KOPT-K1 (cell line): ENCODE data around the gene RGS12.

ENCODE experiments used
- H3K27ac ChIP-seq: fragments of 200-600 bp; sonication (generic); 2 replicates; pipeline ENCODE4 v1.5.1; 2016; ENCODE audit warnings: antibody characterized with exemption, mild to moderate bottlenecking, low read depth, low read length; ENCODE audit not compliant: poor library complexity, severe bottlenecking
- H3K36me3 ChIP-seq: fragments of 200-600 bp; sonication (generic); 2 replicates; pipeline ENCODE4 v1.5.1; 2017; ENCODE audit warnings: antibody characterized with exemption, mild to moderate bottlenecking, low read length, moderate library complexity; ENCODE audit not compliant: insufficient read depth
- H3K9me3 ChIP-seq: fragments of 200-600 bp; sonication (generic); 2 replicates; pipeline ENCODE4 v1.5.1; 2017; ENCODE audit warnings: antibody characterized with exemption, low read length, mild to moderate bottlenecking; ENCODE audit not compliant: insufficient read depth, poor library complexity, severe bottlenecking

Gene RGS12

GRCh38 chr4:3262208-3263052, 30.4 kb upstream of the RGS12 start:
- no peak overlapping the region for H3K27ac ChIP-seq
- no peaks in the 10 kb centered on the region for H3K36me3 ChIP-seq
- no peaks in the 10 kb centered on the region for H3K9me3 ChIP-seq

- no peaks in the 10 kb centered on the region for H3K36me3 ChIP-seq
- no peaks in the 10 kb centered on the region for H3K9me3 ChIP-seq
- H3K27ac ChIP-seq, result no peak overlapping the region
Observed at GRCh38 chr4:3263053-3263875, 29.6 kb upstream of the RGS12 start.

DNA sequence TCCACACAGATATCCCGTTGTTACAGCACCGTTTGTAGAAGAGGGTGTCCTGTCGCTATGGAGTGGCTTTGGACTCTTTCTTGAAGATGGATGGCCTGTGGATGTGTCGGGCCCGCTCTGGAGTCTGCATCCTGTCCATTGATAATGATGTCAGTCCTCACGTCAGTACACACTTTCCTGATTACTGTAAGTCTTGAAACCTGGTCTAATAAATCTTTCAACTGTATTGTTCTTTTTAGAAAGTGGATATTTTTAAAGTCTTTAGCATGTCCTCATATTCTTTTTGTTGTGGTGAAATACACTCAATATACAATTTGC, 29.0 kb upstream of the RGS12 start:
- H3K9me3 ChIP-seq, result no peaks in the 10 kb centered on the region
- no peaks in the 10 kb centered on the region for H3K36me3 ChIP-seq
- no peak overlapping the region for H3K27ac ChIP-seq

- no peak overlapping the region for H3K27ac ChIP-seq
- no peaks in the 10 kb centered on the region for H3K9me3 ChIP-seq
- H3K36me3 ChIP-seq, result no peaks in the 10 kb centered on the region
Observed at GRCh38 chr4:3266076-3266475, 26.7 kb upstream of the RGS12 start.

- H3K27ac ChIP-seq, result no peak overlapping the region
- no peaks in the 10 kb centered on the region for H3K36me3 ChIP-seq
- H3K9me3 ChIP-seq, result no peaks in the 10 kb centered on the region
Observed at GRCh38 chr4:3267576-3268394, 25.0 kb upstream of the RGS12 start.

- H3K27ac ChIP-seq, result no peak overlapping the region
Observed at GRCh38 chr4:3268395-3269104, 24.3 kb upstream of the RGS12 start.

DNA sequence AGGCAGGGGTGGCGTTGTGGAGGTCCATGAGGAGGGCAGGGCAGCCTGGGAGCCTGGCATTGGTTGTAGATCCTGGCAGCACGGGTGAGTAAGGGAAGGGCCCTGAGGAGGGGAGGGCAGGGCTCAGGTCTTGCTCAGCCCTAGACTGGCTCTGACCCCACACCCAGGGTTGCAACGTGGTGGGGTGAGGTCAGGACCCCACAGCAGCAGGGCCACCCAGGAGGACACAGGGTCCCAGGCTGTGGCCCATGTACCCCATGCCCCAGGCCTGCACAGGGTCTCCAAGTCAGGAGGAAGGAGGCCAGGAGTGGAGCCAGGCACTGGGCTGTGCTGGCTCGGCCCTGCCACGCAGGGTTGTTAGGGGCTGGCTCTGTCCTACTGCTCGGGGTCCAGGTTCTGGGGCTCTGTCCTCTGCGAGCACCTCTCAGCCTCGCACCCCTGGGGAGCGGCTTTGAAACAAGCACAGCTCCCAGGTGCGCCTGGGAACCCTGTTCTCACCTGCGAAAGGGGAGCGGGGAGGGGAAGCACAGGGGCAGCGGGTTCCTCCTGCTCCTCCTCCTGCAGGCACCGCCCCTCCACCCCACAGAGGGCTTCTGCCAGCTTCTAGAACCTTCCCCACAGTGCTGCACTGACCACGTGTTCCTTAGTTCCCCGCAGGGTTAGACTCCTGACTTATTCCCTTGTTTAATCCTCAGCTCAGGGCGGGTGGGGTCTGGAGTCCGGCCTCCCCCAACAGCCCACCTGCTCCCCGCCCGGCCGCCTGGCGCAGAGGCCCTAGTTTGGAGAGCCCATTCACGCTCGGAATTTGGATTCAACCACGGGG, 23.5 kb upstream of the RGS12 start:
- Histone ChIP-seq H3K9me3 (no peaks in the 10 kb centered on the region), H3K27ac (no peak overlapping the region), H3K36me3 (no peaks in the 10 kb centered on the region)

More at GRCh38 chr4:3268395-3269104, 24.3 kb upstream of the RGS12 start:
- Histone ChIP-seq H3K9me3 (no peaks in the 10 kb centered on the region), H3K36me3 (no peaks in the 10 kb centered on the region)

DNA sequence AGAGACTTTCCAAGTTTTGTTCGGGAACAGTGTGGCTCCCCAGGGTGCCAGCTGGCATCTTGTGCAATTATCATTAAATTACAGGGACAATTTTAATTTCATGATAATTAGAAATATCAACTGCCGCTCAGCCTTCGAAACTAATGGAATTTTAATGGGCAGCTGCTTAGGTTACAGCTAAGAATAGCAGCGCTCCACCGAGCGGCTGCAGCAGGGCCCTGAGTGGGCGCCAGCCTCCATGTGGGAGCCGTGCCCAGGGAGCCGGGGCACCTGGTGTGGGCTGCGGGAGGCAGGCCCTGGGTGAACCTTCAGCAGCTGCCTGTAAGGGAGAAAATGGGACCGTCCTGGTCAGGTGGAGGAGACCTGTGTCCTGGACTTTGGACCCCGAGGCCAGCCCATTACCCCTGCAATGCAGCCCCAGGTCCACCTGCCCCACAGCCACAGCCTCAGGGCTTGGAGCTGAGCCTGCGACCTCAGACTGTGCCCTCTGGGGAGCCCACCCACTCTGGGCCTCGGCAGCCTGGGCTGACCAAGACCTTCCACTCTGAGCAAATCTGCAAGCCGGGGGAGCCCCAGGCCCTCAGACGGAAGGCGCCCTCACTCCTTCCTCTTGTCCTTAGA, 22.7 kb upstream of the RGS12 start:
- H3K9me3 ChIP-seq, result no peaks in the 10 kb centered on the region
- no peaks in the 10 kb centered on the region for H3K36me3 ChIP-seq
- no peak overlapping the region for H3K27ac ChIP-seq

DNA sequence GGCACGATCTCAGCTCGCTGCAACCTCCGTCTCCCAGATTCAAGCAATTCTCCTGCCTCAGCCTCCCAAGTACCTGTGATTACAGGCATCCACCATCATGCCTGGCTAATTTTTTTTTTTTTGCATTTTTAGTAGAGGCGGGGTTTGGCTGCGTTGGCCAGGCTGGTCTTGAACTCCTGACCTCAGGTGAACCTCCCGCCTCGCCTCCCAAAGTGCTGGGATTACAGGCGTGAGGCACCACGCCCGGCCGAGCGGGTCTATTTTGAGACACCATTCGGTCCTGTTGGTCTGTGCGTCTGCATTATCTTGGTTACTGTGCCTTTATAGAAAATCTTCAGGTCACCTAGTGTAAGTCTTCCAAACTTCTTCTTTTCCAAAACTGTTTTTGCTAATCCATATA, 21.7 kb upstream of the RGS12 start:
- Histone ChIP-seq H3K27ac (no peak overlapping the region), H3K9me3 (no peaks in the 10 kb centered on the region), H3K36me3 (no peaks in the 10 kb centered on the region)

GRCh38 chr4:3276986-3277385, 15.8 kb upstream of the RGS12 start:
- Histone ChIP-seq H3K9me3 (peaks cover 16% of the 10 kb centered on the region), H3K36me3 (no peaks in the 10 kb centered on the region), H3K27ac (no peak overlapping the region)

DNA sequence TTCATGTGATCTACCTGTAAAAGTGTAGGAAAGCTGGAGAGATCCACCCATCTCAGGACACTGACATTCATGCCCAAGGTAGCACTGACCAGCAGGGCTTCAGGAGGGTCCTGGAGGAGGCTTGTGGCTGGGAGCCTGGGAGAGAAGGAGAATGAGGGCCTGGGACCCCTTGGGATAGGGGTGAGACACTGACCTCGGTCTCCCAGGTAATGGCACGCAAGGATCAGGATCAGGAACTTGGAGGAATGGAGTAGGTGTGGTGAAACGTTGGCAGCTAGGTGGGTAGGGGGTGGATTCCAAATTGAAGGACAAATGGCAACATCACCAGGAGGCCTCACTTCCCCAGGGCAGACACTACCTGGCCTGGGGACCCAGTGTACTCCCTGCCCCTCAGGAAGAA, 12.4 kb upstream of the RGS12 start:
- Histone ChIP-seq H3K36me3 (no peaks in the 10 kb centered on the region), H3K27ac (no peak overlapping the region), H3K9me3 (peaks cover 16% of the 10 kb centered on the region)

GRCh38 chr4:3283483-3283882, 9.3 kb upstream of the RGS12 start:
- Histone ChIP-seq H3K36me3 (no peaks in the 10 kb centered on the region), H3K9me3 (peaks cover 16% of the 10 kb centered on the region), H3K27ac (no peak overlapping the region)

GRCh38 chr4:3283916-3284315, 8.9 kb upstream of the RGS12 start:
- no peak overlapping the region for H3K27ac ChIP-seq
- peaks cover 16% of the 10 kb centered on the region for H3K9me3 ChIP-seq
- no peaks in the 10 kb centered on the region for H3K36me3 ChIP-seq
